Parathyroid adenoma (tissue), 2 donors: ENCODE results near the gene NUP210.
A peak's percentile ranks its signal among the peaks of the same experiment; 100 is the strongest.

Source experiments
- H2AFZ ChIP-seq: fragments of 300-600 bp; sonication (generic); one replicate; pipeline ENCODE4 v1.7.0; 2017; ENCODE audit warnings: antibody characterized with exemption, mild to moderate bottlenecking
- H3K27ac ChIP-seq: fragments of 300-600 bp; sonication (generic); one replicate; pipeline ENCODE4 v1.7.0; 2017
- H3K27me3 ChIP-seq: fragments of 300-600 bp; sonication (generic); one replicate; pipeline ENCODE4 v1.7.0; 2017; ENCODE audit warnings: low read length; ENCODE audit not compliant: control insufficient read depth, insufficient read depth
- H3K36me3 ChIP-seq: fragments of 300-600 bp; sonication (generic); one replicate; pipeline ENCODE4 v1.7.0; 2017; ENCODE audit warnings: low read length; ENCODE audit not compliant: control insufficient read depth, insufficient read depth
- H3K4me1 ChIP-seq: fragments of 300-600 bp; sonication (generic); one replicate; pipeline ENCODE4 v1.7.0; 2017; ENCODE audit warnings: control low read depth
- H3K4me2 ChIP-seq: fragments of 300-600 bp; sonication (generic); one replicate; pipeline ENCODE4 v1.7.0; 2017; ENCODE audit warnings: low read length
- H3K4me3 ChIP-seq: fragments of 300-600 bp; sonication (generic); one replicate; pipeline ENCODE4 v1.7.0; 2017; ENCODE audit warnings: low read depth, low read length
- H3K79me2 ChIP-seq: fragments of 300-600 bp; sonication (generic); one replicate; pipeline ENCODE4 v1.7.0; 2017; ENCODE audit warnings: control low read depth
- H3K9ac ChIP-seq: fragments of 300-600 bp; sonication (generic); one replicate; pipeline ENCODE4 v1.7.0; 2017; ENCODE audit warnings: mild to moderate bottlenecking
- H3K9me3 ChIP-seq: fragments of 300-600 bp; sonication (generic); one replicate; pipeline ENCODE4 v1.7.0; 2017; ENCODE audit warnings: low read length; ENCODE audit not compliant: control insufficient read depth
- CTCF ChIP-seq: fragments of 300-600 bp; sonication (generic); IDR thresholded peaks from one replicate; pipeline ENCODE4 v1.7.0; 2017; ENCODE audit warnings: antibody characterized with exemption, mild to moderate bottlenecking
- donor health status: primary hyperparathyroidism.

The NUP210 gene

GRCh38 chr3:13308380-13308801, 111.7 kb downstream of the NUP210 start:
- H3K27ac ChIP-seq = no peak overlapping the region
- no peak overlapping the region for H3K9ac ChIP-seq
- H2AFZ ChIP-seq = no peak overlapping the region
- H3K4me1 ChIP-seq = no peaks in the 10 kb centered on the region
- peak; percentile 43 for TF ChIP-seq CTCF
- H3K36me3 ChIP-seq = no peaks in the 10 kb centered on the region
- H3K9me3 ChIP-seq = no peaks in the 10 kb centered on the region
- H3K4me2 ChIP-seq = no peak overlapping the region
- H3K27me3 ChIP-seq = no peaks in the 10 kb centered on the region
- no peaks in the 10 kb centered on the region for H3K79me2 ChIP-seq
- no peak overlapping the region for H3K4me3 ChIP-seq

- Histone ChIP-seq H3K9me3 (no peaks in the 10 kb centered on the region), H3K27me3 (no peaks in the 10 kb centered on the region), H3K4me3 (no peak overlapping the region), H3K9ac (no peak overlapping the region), H3K4me1 (no peaks in the 10 kb centered on the region), H3K4me2 (no peak overlapping the region), H3K27ac (no peak overlapping the region), H3K79me2 (no peaks in the 10 kb centered on the region), H3K36me3 (no peaks in the 10 kb centered on the region), H2AFZ (no peak overlapping the region)
- no peak for TF ChIP-seq CTCF
Observed at GRCh38 chr3:13307041-13307440, 113.1 kb downstream of the NUP210 start.

GRCh38 chr3:13305623-13306022, 114.5 kb downstream of the NUP210 start:
- Histone ChIP-seq H3K27ac (no peak overlapping the region), H3K4me3 (no peak overlapping the region), H3K9ac (no peak overlapping the region), H3K27me3 (no peaks in the 10 kb centered on the region), H3K4me1 (no peaks in the 10 kb centered on the region), H2AFZ (no peak overlapping the region), H3K36me3 (no peaks in the 10 kb centered on the region), H3K9me3 (no peaks in the 10 kb centered on the region), H3K79me2 (no peaks in the 10 kb centered on the region), H3K4me2 (no peak overlapping the region)
- no peak for TF ChIP-seq CTCF

- H3K36me3 ChIP-seq = no peaks in the 10 kb centered on the region
- no peak for TF ChIP-seq CTCF
- no peaks in the 10 kb centered on the region for H3K9me3 ChIP-seq
- H3K4me1 ChIP-seq = no peaks in the 10 kb centered on the region
- no peak overlapping the region for H3K4me2 ChIP-seq
- no peak overlapping the region for H3K4me3 ChIP-seq
- no peaks in the 10 kb centered on the region for H3K79me2 ChIP-seq
- H3K9ac ChIP-seq = no peak overlapping the region
- no peak overlapping the region for H2AFZ ChIP-seq
- no peaks in the 10 kb centered on the region for H3K27me3 ChIP-seq
- H3K27ac ChIP-seq = no peak overlapping the region
Observed at GRCh38 chr3:13303410-13303809, 116.7 kb downstream of the NUP210 start.

GRCh38 chr3:13301286-13301987, 118.7 kb downstream of the NUP210 start:
- no peaks in the 10 kb centered on the region for H3K9me3 ChIP-seq
- H3K36me3 ChIP-seq = no peaks in the 10 kb centered on the region
- H3K4me2 ChIP-seq = no peak overlapping the region
- no peak overlapping the region for H3K9ac ChIP-seq
- H3K4me3 ChIP-seq = no peak overlapping the region
- no peak overlapping the region for H2AFZ ChIP-seq
- no peaks in the 10 kb centered on the region for H3K4me1 ChIP-seq
- H3K27me3 ChIP-seq = no peaks in the 10 kb centered on the region
- H3K79me2 ChIP-seq = no peaks in the 10 kb centered on the region
- TF ChIP-seq CTCF = no peak
- no peak overlapping the region for H3K27ac ChIP-seq
